ENCODE results near the gene SCMH1. TPM values are rescaled to one million over a fixed set of nuclear protein-coding genes. Genes with fewer than 3 reads are reported as not detected.

Gene SCMH1
- total RNA-seq (2022) = 51.4 and 55.9 TPM in 2 replicates
- percentile 85 among the genes with signal in this experiment for Bru-seq, nascent RNA
- percentile 77 among the genes with signal in this experiment for BruChase-seq, experiment 1, labeled RNA remaining after a 6-hour chase
- percentile 84 among the genes with signal in this experiment for BruChase-seq, experiment 2, labeled RNA remaining after a 2-hour chase
- long read RNA-seq, partial matches to known transcripts = 17 of 85 reads
- long read RNA-seq, other reads (novel, unspliced or antisense) = 60 of 85 reads

DNA sequence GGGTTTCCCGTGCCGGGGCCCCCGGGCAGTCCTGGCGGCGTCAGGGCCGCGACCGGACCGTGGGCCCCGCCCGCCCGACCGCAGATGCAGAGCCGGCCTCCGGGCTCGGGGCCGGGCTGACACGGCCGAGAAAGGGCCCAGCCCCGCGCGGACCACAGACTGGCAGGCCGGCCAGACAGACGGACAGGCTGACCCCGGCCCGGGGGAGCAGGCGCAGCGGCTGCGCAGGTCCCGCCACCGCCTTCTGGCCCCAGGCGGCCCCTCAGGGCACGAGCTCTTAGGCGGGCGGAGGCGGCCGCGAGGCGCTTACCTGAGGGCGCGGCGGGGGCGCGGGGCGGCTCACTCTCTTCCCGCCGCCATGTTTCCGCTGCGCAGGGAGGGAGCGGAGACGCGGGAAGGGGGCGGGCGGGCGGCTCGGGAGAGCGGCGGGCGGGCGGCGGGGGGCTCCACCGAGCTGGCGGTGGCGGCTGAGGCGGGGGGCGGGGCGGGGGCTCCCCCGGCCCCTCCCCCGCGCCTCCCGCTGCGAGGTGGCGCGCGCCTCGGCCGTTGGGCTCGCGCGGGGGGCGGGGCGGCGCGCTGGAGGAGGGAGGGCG lies at the start of gene SCMH1:
SCMH1 (minus strand) TSS at position 558 of the 593 bp plus-strand sequence. CDS start 56,173 bp downstream, outside the sequence.
- ChIA-PET CTCF (interaction anchor here (0.7 kb wide), 1 partner anchor 202 kb away, joined by 3 read pairs; no protein-coding TSS in a partner anchor), POLR2A (interaction anchor here (0.7 to 2.0 kb wide), 5 partner anchors 48 to 239 kb away, joined by 3 to 9 read pairs (median 3); no protein-coding TSS in a partner anchor)
- peak within 1 kb of the TSS; percentile 76 for H3K27ac Mint-ChIP-seq (ENCODE audit: low read depth, unreplicated experiment)
- DNase-seq (ENCODE audit: unreplicated experiment) = peak; percentile 32
- H3K36me3 Mint-ChIP-seq (ENCODE audit: insufficient read depth, unreplicated experiment) = no peaks in the 10 kb centered on the region
- peak within 1 kb of the TSS; percentile 73 for H3K4me3 Mint-ChIP-seq (ENCODE audit: unreplicated experiment)
- H3K4me1 Mint-ChIP-seq (ENCODE audit: insufficient read depth, unreplicated experiment) = peaks cover 6% of the 10 kb centered on the region
- no TSS peak for BruUV-seq (replicated peaks)
- no peaks in the 10 kb centered on the region for H3K27me3 Mint-ChIP-seq (ENCODE audit: insufficient read depth, unreplicated experiment)
- intact Hi-C loops (cut with micrococcal nuclease) = loop anchor here (2.0 to 5.0 kb wide), 5 partner anchors 87 to 220 kb away; partner anchors contain the start of gene SLFNL1
- TF ChIP-seq, protein P1, sequence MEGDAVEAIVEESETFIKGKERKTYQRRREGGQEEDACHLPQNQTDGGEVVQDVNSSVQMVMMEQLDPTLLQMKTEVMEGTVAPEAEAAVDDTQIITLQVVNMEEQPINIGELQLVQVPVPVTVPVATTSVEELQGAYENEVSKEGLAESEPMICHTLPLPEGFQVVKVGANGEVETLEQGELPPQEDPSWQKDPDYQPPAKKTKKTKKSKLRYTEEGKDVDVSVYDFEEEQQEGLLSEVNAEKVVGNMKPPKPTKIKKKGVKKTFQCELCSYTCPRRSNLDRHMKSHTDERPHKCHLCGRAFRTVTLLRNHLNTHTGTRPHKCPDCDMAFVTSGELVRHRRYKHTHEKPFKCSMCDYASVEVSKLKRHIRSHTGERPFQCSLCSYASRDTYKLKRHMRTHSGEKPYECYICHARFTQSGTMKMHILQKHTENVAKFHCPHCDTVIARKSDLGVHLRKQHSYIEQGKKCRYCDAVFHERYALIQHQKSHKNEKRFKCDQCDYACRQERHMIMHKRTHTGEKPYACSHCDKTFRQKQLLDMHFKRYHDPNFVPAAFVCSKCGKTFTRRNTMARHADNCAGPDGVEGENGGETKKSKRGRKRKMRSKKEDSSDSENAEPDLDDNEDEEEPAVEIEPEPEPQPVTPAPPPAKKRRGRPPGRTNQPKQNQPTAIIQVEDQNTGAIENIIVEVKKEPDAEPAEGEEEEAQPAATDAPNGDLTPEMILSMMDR (IDR thresholded peaks at IDR 0.05; ENCODE audit: unreplicated experiment) = no peak
- H3K9me3 Mint-ChIP-seq (ENCODE audit: unreplicated experiment) = no peaks in the 10 kb centered on the region

DNA sequence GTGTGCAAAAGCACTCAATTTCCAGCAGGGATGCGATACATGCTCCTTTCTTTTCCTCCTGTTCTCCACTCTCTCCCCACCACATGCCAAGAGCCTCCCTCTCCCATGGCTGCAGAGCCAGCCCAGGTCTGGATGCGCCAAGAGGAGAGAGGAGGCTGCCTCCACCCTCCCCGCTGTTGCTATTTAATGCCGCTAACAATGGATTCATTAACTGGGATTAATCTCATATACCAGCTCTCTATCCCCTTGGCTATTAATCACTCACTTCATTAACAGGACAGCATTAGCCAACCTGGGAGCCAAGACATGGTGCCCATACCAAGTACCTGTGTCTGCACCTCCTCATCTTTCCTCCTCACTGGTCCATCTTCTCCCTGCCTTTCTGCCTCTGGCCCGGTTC lies 49.1 kb upstream of the SCMH1 start:
- Mint-ChIP-seq H3K4me1 (ENCODE audit: insufficient read depth, unreplicated experiment) (peaks cover 7% of the 10 kb centered on the region), H3K9me3 (ENCODE audit: unreplicated experiment) (no peaks in the 10 kb centered on the region), H3K27ac (ENCODE audit: low read depth, unreplicated experiment) (no peak overlapping the region), H3K27me3 (ENCODE audit: insufficient read depth, unreplicated experiment) (peaks cover 45% of the 10 kb centered on the region), H3K4me3 (ENCODE audit: unreplicated experiment) (no peak overlapping the region), H3K36me3 (ENCODE audit: insufficient read depth, unreplicated experiment) (peaks cover 5% of the 10 kb centered on the region)
- TF ChIP-seq, protein P1 (IDR thresholded peaks at IDR 0.05; ENCODE audit: unreplicated experiment) = no peak
- no peak for DNase-seq (ENCODE audit: unreplicated experiment)
- POLR2A ChIA-PET = no interaction called here
- intact Hi-C loops (cut with micrococcal nuclease) = no loop called here
- CTCF ChIA-PET = interaction anchor here (0.9 to 1.2 kb wide), 2 partner anchors 9 to 143 kb away, joined by 3 read pairs; no protein-coding TSS in a partner anchor
- BruUV-seq (replicated peaks) = no TSS peak

DNA sequence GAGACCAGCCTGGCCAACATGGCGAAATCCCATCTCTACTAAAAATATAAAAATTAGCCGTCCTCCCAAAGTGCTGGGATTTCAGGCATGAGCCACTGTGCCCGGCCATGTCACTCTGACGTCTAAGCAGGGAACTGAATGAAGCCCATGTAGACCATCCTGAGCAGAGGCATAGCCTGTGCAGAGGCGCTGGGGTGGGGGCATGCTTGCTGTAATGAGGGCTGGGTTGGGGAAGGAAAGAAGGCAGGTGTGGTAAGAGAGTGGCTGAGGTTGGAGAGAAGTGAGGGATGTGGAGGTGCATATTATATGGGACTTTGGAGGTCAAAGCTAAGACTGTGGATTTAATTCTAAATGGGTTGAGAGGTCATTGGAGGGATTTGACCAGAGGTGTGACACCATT lies 47.1 kb upstream of the SCMH1 start:
- peaks cover 60% of the 10 kb centered on the region for H3K27me3 Mint-ChIP-seq (ENCODE audit: insufficient read depth, unreplicated experiment)
- DNase-seq (ENCODE audit: unreplicated experiment) = no peak
- H3K4me3 Mint-ChIP-seq (ENCODE audit: unreplicated experiment) = no peak overlapping the region
- BruUV-seq (replicated peaks) = no TSS peak
- TF ChIP-seq, protein P1 (IDR thresholded peaks at IDR 0.05; ENCODE audit: unreplicated experiment) = no peak
- CTCF ChIA-PET = interaction anchor here (0.7 to 10.7 kb wide), 4 partner anchors 11 to 134 kb away, joined by 4 to 149 read pairs (median 5); no protein-coding TSS in a partner anchor
- H3K27ac Mint-ChIP-seq (ENCODE audit: low read depth, unreplicated experiment) = no peak overlapping the region
- POLR2A ChIA-PET = no interaction called here
- intact Hi-C loops (cut with micrococcal nuclease) = no loop called here
- peaks cover 5% of the 10 kb centered on the region for H3K36me3 Mint-ChIP-seq (ENCODE audit: insufficient read depth, unreplicated experiment)
- H3K9me3 Mint-ChIP-seq (ENCODE audit: unreplicated experiment) = no peaks in the 10 kb centered on the region
- H3K4me1 Mint-ChIP-seq (ENCODE audit: insufficient read depth, unreplicated experiment) = no peaks in the 10 kb centered on the region

DNA sequence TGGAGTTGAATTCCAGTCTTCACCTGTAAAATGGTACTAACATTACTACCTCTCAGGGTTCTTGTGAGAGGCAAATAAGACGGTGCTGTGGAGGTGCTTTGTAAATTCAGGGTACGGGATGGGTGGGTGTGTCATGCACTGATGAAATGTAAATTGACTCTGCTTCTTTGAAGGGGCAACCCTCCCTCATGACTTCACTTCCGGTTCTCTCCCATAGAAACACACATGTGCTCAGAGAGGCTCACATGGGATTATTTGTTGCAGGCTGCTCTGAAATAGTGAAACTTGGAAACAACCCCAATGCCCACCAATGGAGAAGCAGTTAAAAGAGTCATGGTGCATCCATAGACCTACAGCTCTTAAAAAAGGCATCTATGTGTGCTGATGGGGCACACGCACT lies 44.9 kb upstream of the SCMH1 start:
- no peaks in the 10 kb centered on the region for H3K4me1 Mint-ChIP-seq (ENCODE audit: insufficient read depth, unreplicated experiment)
- TF ChIP-seq, protein P1 (IDR thresholded peaks at IDR 0.05; ENCODE audit: unreplicated experiment) = no peak
- H3K27ac Mint-ChIP-seq (ENCODE audit: low read depth, unreplicated experiment) = no peak overlapping the region
- DNase-seq (ENCODE audit: unreplicated experiment) = no peak
- BruUV-seq (replicated peaks) = no TSS peak
- H3K27me3 Mint-ChIP-seq (ENCODE audit: insufficient read depth, unreplicated experiment) = peaks cover 60% of the 10 kb centered on the region
- H3K4me3 Mint-ChIP-seq (ENCODE audit: unreplicated experiment) = no peak overlapping the region
- intact Hi-C loops (cut with micrococcal nuclease) = no loop called here
- peaks cover 5% of the 10 kb centered on the region for H3K36me3 Mint-ChIP-seq (ENCODE audit: insufficient read depth, unreplicated experiment)
- H3K9me3 Mint-ChIP-seq (ENCODE audit: unreplicated experiment) = no peaks in the 10 kb centered on the region
- ChIA-PET CTCF (interaction anchor here (10.7 kb wide), 1 partner anchor 131 kb away, joined by 149 read pairs; no protein-coding TSS in a partner anchor), POLR2A (no interaction called here)
